Right renal pelvis (tissue), 4 donors: ENCODE data around the gene POU3F1. TPM values are rescaled to one million over a fixed set of nuclear protein-coding genes. Genes with fewer than 3 reads are reported as not detected.

Experiments
- polyA plus RNA-seq, 4 donors: library from polyadenylated mRNA; unstranded; fragments of 120-200 nt; gene quantifications; one replicate each; pipeline ENCODE4 v1.2.1, GENCODE V29; 2013; ENCODE audit not compliant: insufficient read length in 4 of 4

Gene POU3F1
- polyA plus RNA-seq, 4 donors: 0.53 to 1.2 (median 1.0) TPM

Other genes with a start within 250 kb of the POU3F1 start
- gene C1orf122, start 239.0 kb downstream of the POU3F1 start, polyA plus RNA-seq: 10 to 100 TPM; 23.6 to 42.2 (median 27.3) TPM
- gene YRDC, start 238.6 kb downstream of the POU3F1 start, polyA plus RNA-seq: 10 to 100 TPM; 12.9 to 14.4 (median 13.9) TPM
- gene MTF1, start 187.2 kb downstream of the POU3F1 start, polyA plus RNA-seq: 10 to 100 TPM in 2 of 4 donors, 1 to 10 TPM in 2; 7.2 to 11.3 (median 10.0) TPM
- 10 to 100 TPM; 16.3 to 21.7 (median 19.1) TPM for gene INPP5B, start 99.7 kb downstream of the POU3F1 start, polyA plus RNA-seq
- 100 to 1,000 TPM in 3 of 4 donors, 10 to 100 TPM in 1; 98.6 to 111 (median 108) TPM for gene SF3A3, start 56.8 kb downstream of the POU3F1 start, polyA plus RNA-seq
- gene FHL3, start 41.3 kb downstream of the POU3F1 start, polyA plus RNA-seq: 10 to 100 TPM; 18.1 to 23.0 (median 21.1) TPM
- 10 to 100 TPM; 39.7 to 51.1 (median 44.7) TPM for gene UTP11, start 34.1 kb downstream of the POU3F1 start, polyA plus RNA-seq